ENCODE data around the gene SIGLEC8.
"Not testable (repeated sequence)": the region's sequence is repeated elsewhere in the genome, so short reads cannot be mapped to it uniquely, and the experiment has no call there.

SIGLEC8 gene

DNA sequence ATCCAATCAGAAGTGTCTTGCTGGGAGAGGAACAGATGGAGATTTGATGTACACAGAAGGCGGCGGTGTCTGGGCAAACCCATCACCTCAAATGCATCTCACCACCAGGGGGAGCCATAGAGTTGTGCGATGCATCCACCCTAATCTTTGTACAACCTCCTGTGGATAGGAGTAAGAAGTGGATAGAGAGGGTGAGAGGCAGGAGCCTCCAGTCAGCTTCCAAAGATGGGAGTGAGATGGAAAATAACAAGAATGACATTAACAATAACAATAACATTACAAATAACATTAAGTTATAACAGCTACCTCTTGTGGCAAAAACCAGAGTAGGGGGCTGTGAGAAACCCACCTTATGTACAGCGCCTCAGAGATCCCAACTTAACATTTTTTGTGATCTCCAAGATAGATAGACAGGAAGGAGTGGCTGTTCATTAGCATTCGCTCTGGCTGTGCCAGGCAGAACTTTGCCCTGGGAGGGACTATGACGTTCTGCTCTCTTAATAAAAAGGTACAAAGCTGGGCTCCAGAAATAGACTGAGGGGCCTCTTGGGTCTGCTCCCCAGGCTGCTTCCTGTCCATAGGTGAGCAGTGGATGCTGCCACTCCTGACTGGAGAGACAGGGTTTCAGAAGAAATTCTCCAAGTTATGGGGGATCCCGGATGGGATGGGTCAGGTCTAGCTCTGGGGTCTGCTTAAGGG lies 14.9 kb upstream of the SIGLEC8 start:
- DNase-seq = peak; percentile 11

GRCh38 chr19:51472607-51473006 lies 14.4 kb upstream of the SIGLEC8 start:
- DNase-seq = no peak

DNA sequence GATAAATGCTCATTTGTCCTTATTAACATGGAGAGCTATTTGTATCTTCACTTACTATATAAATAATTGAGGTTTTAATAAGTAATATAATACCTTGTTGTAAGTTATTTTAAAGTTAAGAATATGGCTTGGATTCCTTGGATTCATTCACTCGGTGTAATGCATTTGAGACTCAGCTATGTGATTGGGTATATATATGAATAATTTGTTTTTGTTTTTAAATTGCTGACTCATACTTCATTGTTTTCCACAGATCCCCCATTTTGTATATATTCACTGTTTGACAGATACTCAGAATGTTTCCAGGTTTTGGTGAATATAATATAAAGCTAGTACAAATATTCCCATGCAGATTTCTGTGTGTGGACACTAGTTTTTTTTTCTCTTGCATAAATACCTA lies 13.3 kb upstream of the SIGLEC8 start:
- DNase-seq = no peak

DNA sequence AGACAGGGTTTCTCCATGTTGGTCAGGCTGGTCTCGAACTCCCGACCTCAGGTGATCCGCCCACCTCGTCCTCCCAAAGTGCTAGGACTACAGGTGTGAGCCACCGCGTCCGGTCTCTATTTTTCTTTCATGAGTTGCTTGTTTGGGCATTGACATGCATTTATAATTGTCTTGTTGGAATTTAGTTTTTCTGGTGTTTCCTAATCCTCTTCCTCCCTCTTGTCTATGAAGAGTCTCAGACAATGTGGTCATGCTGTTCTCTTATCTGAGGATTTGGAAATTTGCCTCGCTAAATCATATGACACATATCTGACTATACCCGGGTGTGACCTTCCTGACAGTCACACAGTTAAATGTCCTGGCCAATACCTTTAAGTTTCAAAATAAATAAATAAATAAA lies 12.7 kb upstream of the SIGLEC8 start:
- no peak for DNase-seq

- DNase-seq = no peak
Observed at GRCh38 chr19:51469629-51470028, 11.4 kb upstream of the SIGLEC8 start.

DNA sequence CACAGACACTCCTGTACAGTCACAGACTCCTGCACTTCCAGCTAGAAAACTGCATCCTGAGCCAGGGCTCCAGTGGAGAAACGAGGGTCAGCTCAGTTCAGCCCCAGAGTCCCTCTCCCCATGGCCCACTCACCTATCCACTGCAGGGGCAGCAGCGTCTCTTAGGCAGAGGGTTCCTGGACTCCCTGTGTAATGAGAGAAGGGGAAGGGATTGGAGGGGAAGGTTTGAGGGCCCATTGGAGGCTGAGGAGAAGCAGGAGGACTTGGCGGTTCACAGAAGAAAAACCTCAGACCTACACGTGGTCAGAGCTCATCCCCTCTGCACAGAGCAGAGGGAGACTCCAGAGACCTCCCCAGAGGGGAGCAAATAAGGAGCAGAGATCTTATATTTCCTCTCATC lies 10.9 kb upstream of the SIGLEC8 start:
- DNase-seq = no peak

- DNase-seq = no peak
Observed at GRCh38 chr19:51468545-51468920, 10.3 kb upstream of the SIGLEC8 start.

- no peak for DNase-seq
Observed at GRCh38 chr19:51467864-51468544, 9.8 kb upstream of the SIGLEC8 start.

DNA sequence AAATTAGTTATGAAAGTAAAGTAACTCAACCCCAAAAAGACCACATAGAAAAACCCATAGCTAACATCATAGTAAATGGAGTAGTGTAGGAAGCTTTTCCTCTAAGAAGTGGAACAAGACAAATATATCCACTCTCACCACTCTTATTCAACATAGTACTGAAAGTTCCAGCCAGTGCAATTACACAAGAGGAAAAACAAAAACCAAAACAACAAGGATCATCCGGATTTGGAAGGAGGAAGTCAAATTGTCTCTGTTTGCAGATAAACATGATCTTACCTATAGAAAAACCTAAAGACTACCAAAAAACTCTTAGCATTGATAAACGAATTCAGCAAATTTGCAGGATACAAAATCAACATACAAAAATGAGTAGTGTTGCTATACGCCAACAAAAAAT lies 8.5 kb upstream of the SIGLEC8 start:
- no peak for DNase-seq

GRCh38 chr19:51463976-51464581 lies 5.8 kb upstream of the SIGLEC8 start:
- DNase-seq = not testable (repeated sequence)

DNA sequence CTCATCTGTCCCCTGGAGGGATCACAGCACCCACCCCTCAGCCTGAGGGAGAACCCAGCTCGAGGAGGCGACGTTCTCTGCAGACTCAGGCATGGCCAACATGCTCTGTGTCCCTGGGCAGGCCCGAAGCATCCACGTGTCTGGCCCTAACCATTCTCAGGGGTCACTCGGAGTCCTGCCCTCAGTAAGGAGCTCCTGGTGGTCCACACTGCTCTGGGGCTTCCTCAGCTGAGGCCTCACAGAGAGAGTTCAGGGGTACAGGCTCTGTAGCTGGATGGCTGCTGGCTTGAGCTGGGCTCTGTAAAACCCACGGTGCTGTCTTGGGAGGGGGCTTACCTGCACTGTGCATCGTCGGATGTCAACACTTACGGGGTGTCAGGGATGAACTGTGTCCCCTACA lies 4.4 kb upstream of the SIGLEC8 start:
- DNase-seq = no peak

GRCh38 chr19:51462276-51462675 lies 4.0 kb upstream of the SIGLEC8 start:
- DNase-seq = no peak

DNA sequence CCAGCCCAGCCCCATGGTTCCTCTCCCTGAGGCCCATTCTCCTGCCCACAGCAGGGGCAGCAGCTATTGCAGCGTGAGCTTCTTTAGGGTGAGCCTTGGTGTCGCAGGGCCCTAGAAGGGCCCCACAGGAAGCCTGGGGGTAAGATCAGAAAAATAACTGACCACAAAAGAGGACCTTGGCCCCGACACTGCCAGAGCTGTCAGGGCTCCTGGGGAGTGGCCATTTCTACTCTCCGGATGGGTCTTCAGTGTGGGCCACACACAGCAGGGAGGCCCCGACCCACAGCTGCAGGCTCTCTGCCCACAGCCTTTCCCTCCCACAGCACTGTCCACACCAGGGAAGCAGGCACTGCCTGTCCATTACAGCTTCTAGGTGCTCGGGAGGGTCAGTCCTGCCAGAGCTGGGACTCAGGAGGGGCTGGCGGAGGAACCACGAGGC lies 3.5 kb upstream of the SIGLEC8 start:
- no peak for DNase-seq

- DNase-seq = no peak
Observed at GRCh38 chr19:51460164-51460992, 2.1 kb upstream of the SIGLEC8 start.

DNA sequence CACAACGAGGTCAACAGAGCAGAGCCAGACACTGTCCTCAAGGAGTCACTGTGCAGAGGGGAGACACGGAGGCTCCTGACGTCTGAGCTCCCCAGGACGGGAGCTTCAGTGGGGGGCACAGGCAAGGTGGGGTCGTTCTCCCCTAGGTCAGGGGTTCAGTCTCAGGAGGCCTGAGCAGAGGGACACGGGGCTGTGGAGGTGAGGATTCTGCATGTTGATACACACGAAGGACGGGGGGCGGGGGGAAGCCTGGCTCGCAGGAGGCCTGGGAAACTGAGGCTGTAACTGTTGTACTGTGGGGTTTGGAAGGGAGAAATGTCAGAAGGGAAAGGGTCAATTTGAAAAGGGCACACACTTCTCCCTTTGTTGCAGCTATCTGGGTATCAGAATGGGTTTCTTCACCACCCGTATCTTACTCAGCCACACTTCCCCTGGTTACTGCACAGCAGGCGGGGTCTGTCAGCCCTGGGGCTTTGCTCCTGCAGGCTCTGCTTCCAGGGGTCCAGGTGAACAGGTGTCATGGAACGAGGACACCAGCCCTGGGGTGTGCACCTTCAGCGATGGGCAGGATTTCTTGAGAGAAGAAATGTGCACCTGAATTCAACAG lies 748 bp upstream of the SIGLEC8 start:
- DNase-seq = no peak

DNA sequence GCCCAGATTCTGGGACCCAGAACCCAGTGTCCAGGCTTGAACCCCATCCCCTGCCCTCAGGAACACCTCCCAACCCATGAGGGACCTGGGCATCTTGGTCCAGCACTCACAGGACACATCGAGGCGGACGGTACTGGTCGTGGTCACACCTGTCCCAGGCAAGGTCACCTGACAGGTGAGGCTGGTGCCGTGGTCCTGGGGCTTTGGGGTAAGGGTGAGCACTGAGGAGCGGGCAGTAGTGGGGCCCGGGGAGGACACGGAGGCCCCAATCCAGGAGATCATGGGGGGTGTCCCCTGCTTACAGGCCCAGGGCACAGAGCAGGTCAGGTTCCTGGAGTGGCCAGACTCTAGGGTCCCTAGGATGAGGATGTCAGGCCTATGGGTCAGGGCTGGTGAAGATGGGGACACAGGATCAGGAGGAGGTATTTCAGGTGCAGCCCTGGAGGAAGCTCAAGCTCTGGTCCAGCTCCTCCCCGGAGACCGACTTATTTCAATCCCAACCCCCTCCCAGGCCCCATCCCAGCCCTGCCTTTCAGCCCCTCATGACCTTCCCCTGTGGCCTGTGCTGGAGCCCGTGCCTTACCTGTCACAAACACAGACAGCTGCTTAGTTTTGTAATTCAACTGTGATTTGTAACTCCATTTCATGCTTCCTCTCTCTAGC lies 772 bp downstream of the SIGLEC8 start:
- no peak for DNase-seq

DNA sequence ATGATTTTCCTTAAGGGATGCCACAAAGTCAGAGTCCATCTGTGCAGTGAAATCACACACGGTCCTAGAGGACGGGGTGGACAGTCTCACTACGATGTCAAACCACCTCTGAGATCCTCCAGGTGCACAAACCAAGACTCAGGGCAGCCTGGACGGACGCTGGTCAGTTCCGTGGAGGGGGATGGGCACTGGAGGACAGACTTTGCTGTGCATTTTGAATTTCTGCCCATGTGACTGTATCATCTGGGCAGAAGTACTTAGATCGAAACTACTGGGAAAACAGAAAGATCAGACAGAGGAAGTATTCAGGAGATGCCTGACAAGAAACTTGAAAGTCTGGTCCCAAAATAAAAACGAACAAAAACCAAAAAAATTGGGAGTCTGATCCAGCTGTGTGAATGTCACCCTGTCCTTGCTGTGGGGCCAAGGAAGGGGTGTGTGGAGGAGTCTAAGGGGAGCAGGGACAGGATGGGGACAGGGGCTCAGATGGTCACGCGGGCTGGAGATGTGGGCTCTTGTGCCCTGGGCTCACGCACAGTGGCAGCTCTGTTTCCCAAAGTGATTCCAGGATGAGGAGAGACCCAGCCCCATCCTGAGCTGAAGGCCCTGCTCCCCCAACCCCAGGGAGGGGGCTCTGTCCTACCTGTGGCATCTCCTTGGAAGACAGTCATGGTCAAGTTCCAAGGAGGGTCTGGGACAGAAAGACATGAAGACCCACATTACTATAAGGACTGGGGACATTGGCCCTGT lies 1.5 kb downstream of the SIGLEC8 start:
- no peak for DNase-seq

DNA sequence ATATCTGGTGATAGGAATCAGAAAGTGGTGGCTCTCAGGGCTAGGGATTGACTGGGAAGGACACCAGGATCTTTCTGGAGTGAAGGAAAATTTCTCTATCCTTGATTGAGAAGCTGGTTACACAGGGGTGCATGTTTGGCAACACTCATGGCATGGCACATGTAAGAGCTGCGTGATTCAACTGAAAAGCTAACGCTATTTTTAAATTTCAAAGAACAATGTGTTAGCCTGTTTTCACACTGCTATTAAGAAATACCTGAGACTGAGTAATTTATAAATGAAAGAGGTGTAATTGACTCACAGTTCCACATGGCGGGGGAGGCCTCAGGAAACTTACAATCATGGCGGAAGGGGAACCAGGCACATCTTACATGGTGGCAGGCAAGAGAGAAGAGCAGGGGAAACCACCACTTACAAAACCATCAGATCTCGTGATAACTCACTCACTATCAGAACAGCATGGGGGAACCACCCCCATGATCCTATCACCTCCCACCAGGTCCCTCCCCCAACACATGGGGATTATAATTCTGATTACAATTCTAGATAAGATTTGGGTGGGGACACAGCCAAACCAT lies 7.4 kb downstream of the SIGLEC8 start:
- no peak for DNase-seq

DNA sequence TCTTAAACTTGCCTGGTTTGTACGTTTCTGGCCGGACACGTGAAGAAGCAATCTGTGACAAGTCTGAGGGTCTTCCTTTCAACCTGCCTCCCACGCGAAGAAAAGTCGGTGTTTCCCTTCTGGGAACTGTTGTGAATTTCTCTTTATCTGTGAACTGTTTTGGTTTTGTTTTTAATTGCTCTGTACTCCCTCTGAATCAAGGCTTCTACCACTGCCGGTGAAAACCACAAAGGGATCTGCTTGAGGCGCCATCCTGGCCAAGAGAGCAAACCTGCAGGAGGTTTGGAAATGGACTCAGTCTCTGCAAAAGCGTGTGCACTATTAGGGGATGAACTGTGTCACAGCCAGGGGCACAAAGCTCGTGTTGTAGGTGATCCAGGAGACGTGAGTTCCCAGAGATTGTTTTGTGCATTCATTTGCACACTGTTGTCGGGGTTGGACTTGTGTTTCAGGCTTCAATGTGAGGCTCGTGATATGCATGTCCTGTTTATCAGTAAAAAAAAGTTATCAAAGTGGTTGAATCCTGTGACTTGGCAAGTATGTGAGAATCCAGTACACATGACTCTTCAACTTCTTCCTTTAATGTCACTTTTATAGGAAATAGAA lies 9.7 kb downstream of the SIGLEC8 start:
- no peak for DNase-seq

DNA sequence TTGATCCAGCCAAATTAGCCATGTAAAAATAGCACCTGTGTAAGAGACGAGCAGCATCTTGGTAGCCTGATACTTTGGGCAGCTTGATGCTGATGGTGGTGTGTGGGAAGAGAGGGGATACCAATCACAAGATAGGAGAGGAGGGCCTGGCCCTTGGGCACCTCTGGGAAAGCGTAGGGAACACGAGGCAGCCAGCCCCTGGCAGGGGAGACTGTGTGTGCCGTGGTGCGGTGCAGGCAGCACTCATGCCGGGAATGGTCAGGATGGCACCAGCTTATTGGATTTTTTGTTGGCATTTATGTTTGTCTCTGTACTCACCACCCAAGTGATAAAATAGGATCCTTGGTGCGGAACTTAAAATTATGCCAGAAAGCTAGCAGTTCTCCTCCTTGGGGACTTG lies 10.2 kb downstream of the SIGLEC8 start:
- no peak for DNase-seq

Measured in right kidney (tissue), 1 donor.